ELF-1 (cell line): ENCODE results near the gene DNAJC16.

ENCODE experiments used
- DNase-seq: peaks from one replicate; pipeline ENCODE4 v3.0.0-alpha.2; 2016; ENCODE audit warnings: low read depth, low spot score

Gene DNAJC16

DNA sequence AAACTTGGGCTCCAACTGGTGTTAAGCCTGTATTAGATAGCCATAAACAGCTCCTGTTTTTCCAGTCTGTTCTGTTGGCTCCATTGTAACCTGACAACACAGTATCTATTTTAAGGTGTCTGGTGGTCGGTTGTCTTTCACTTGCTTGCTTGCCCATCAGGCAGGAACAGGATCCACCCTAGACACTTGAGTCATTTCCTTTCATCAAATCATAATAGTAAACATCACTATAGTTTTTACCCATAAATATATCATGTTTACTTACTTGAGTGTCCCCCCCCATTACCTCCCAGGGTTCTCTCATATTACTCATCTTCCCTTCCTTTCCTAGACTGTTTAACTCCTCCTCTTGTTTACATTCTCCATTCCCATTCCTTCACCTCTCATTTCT is 93.5 kb downstream of the DNAJC16 start:
- peak; percentile 32 for DNase-seq

DNA sequence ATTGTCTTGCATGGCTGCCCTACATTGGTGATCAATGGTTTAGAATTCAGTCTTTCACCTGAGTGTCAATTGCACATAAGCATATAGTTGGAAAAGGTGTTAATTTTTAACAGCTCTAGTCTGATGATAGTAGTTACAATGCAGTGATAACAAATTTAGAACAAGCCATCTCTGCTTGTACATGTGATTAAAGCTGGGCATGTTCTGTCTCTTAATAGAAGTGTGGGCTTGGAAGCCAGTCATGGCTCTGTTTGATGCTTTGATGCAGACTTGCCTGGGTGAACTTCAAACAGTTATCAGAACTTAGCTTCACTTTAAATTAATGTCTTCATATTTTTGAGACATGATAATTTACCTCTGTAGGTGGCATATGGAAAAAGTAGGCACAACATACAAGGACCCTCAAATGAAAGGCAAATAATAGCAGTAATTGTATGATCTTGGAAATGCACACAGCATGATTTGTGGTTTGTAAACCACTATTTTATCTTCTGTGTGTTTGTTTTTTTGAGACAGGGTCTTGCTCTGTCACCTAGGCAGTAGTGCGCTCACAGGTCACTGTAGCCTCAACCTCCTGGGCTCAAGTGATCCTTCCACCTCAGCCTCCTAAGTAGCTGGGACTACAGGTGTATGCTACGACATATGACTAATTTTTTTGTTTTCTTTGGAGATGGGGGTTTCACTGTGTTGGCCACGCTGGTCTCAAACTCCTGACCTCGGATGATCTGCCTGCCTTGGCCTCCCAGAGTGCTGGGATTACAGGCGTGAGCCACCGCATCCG is 94.4 kb downstream of the DNAJC16 start:
- DNase-seq: no peak

DNA sequence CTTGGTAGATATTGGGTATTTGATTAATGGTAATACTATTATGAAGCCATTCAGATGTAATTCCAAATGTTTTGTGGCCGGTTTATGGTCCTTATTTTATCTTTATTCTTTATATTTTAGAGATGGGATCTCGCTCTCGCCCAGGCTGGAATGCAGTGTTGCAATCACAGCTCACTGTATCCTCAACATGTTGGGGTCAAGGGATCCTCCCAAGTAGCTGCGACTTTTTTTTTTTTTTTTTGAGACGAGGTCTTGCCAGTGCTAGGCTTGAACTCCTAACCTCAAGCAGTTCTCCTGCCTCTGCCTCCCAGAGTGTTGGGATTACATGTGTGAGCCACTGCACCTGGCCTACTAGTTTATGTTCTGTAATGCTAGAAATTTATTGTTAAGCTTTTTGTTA is 95.3 kb downstream of the DNAJC16 start:
- no peak for DNase-seq

- no peak for DNase-seq
These were observed 96.2 kb downstream of the DNAJC16 start for GRCh38 chr1:15622712-15623373.

DNA sequence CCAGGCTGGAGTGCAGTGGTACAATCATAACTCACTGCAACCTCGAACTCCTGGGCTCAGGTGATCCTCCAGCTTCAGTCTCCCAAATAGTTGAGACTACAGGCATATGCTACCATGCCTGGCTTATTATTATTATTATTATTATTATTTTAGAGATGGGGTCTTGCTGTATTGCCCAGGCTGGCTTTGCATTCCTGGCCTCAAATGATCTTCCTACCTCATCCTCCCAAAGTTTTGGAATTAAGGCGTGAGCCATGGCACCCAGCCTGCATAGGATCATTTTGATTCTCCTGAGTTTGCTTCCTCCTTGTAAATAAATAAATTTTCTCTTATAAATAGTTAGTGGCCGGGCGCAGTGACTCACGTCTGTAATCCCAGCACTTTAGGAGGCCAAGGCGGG is 96.8 kb downstream of the DNAJC16 start:
- DNase-seq: no peak

DNA sequence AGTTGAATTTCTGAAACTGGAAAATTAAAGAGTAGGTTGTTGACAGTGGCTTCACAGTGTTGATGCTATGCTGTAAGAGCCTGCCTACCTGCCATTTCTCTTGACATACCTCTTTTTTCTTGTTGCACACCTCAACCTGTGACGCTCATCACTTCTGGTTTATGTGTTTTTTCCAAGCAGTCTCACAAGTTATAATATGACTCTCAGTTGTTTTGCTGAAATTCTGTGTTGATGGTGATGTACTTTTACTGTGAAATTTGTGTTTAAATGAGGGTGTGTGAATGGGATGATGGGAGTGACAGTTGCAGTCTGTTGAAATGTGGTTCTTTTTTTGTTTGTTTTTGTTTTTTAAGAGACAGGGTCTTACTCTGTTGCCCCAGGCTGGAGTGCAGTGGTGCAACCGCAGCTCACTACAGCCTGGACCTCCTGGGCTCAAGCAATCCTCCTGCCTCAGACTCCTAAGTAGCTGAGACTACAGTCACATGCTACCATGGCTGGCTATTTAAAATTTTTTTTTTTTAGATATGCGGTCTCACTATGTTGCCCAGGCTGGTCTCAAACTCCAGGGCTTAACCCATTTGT is 97.6 kb downstream of the DNAJC16 start:
- no peak for DNase-seq

DNA sequence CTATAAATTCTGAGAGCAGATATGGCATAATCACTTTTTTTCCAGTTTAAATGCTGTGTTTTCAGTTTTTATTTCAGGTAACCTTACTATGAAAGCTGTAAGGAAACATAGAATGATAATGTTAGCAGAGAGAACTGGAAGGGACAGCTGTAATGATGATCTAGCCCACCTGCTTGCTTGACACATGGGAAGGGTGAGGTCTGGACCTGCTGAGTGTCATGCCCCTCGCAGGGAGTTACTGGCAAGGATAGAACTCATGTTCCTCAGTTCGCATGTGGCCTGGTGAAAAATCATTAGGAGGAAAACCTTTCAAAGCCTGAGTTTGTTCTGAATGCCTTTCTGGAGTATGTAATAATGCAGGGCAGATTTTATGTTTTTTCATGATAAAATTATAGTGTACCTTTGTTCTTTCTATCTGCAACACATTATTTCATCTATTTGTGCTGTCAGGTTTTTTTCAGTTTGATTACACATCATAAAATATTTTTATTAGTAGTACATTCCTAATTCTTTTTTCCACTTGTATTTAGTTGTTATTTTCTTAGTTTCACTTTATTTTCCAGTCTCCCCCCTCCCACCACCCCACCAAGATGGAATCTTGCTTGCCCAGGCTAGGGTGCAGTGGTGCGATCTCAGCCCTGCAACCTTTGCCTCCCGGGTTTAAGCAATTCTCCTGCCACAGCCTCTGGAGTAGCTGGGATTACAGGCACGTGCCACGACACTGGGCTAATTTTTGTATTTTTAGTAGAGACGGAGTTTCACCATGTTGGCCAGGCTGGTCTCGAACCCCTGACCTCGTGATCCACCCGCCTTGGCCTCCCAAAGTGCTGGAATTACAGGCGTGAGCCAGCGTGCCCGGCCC is 98.6 kb downstream of the DNAJC16 start:
- DNase-seq: no peak
